ENCODE results near the gene SHH.

Gene SHH

DNA sequence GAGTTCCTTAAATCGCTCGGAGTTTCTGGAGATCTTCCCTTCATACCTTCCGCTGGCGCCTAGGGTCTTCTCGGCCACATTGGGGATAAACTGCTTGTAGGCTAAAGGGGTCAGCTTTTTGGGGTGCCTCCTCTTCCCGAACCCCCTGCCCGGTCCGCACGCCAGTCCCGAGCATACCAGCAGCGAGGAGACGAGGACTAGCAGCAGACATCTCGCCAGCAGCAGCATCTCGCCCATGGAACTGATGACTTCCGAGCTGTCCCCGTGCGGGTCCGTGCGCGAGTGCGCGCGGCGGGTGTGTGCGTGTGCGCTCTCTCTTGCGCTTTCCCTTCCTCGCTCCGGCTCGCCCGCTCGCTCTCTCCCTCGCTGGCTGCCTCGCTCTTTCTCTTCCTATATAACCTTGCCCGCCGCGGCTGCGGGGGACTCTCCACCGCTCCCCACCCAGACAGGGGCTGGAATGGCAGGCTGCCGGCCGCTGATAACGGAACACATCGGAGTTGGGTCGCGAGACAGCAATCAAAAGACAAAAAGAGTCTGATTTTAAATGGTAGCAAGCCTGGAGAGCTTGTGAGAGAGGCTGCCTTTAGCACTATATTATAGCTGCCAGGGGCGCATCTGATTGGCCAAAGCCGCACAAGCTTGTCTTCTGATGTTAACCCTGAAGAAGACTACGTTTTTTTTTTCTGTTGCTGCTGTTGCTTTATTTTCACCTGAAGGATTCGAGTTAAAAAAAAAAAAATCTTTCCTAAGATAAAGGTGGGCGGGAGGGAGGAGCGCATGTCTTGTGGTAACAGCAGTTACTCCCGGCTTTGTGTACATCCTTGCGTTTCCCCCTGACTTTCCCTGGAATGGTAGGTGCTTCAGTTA is at the start of gene SHH:
TSS of gene SHH (minus strand) at position 569 of the 867 bp plus-strand sequence. CDS start at position 228, 341 bp downstream.
- no peak for DNase-seq

- DNase-seq: no peak
Observed at GRCh38 chr7:155861480-155861868, 49.2 kb upstream of the SHH start.

GRCh38 chr7:155860840-155861479 is 48.7 kb upstream of the SHH start:
- no peak for DNase-seq

DNA sequence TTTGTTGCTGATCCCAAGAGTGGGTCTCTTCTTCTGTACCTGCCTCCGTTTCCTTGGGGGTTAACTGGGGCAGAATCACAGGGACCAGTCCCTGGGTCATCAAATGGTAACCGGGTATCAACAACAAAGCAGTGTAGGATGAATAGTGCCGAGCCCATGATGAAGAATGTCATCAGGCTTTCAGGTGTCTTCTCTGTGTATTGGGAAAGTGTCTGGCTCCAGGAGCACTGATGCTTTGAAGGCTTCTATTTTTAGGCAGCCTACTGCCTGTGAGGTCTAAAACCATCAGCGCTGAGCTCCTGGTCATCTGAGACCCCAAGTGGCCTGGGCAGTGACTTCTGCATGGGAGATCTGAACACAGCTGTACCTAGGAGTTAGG is 48.2 kb upstream of the SHH start:
- no peak for DNase-seq

DNA sequence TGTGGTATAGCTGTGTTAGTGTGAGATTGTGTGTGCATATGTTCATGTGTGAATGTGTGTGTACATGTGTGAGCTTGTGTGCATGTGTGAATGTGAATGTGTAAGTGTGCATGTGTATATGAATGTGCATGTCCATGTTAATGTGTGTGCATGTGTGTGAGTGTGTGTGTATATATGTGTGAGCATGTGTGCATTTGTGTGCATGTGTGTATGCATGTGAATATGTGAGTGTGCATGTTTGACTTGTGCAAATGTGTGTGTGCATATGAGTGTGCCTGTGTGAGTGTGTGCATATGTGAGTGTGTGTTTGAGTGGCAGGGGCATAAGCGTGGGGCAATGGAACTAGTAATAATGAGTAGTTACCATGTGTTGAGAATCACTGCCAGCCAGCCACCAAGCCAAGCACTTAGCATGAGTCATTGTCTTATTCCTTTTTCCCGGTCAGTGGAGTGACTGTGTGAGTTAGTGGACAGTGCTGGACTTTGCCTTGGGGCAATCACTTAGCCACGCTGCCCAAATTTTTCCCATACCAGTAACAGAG is 46.3 kb upstream of the SHH start:
- no peak for DNase-seq

GRCh38 chr7:155857141-155857540 is 44.9 kb upstream of the SHH start:
- no peak for DNase-seq

DNA sequence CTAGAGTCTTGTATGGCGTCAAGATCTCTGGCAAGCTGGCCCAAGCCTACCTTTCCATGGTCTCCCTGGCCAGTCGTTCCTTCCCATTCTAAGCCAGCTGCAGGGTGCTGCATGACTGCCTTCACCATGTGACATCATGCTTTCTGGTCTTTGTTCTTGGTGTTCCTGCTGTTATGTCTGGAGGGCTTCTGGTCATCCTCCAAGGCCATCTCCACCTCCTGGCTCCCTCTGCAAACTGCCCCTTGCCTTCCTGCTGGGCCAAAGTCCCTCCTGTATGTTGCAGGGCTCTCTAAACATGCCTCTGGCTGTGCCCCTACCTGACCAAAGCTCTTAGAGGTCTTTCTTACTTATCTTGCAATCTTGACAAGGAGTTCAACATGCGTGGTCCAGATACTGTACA is 44.4 kb upstream of the SHH start:
- no peak for DNase-seq

DNA sequence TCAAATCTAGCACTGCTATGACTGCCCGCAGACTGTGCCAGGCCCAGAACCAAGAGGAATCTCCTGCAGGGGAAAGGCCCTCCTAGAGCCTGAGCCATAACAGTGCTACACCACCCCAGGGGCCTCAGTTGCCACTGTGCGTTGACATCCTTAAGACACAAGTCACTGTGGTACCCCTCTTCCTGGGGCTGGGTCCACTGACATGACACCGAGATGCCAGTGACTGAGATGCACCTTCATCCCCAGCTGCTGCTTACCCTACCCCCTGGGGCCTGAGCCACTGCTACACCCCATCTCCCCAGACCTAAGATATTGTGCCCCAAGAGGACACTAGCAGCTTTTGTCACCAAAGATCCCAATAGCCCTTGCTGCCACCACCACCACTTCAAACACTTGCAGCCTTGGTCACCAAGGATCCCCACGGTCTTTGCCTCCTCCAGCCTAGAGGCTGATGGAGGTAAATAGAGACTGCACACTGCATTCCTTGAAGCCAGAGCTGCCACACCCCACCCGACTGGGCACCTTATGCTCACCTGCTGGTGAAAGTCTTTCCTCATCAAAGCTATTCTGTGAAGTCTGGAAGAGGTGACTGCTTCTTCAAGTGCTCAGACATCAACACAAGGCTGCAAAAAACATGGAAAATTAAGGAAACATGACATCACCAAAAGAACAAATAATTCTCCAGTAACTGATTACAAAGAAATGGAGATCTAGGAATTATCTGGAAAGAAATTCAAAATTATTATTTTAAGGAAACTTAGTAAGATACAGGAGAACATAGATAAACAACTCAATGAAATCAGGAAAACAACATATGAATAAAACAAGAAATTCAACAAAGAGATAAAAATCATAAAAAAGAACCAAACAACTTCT is 40.4 kb upstream of the SHH start:
- DNase-seq: no peak

- DNase-seq: no peak
Observed at GRCh38 chr7:155851892-155852291, 39.6 kb upstream of the SHH start.

GRCh38 chr7:155850766-155851678 is 38.8 kb upstream of the SHH start:
- no peak for DNase-seq

DNA sequence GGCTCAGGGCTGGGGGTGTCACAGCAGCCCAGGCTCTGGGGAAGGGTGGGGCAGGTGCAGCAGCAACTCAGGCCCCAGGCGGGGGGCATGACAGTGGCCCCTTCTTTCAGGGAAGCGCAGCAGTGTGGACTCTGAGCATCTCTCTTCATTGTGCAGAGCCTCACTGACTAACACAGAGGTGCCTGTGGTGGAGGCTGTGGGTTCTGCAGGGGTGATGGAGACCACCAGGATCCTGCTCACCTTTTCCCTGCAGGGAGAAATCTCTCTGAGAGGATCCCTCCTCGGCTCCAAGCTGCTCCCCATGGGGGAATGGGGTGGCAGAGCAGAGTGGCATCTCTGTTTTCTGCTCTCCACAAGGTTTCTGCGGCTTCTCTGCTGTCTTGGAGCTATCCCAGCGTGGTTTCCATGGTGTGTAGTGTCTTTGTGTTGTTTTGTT is 37.8 kb upstream of the SHH start:
- DNase-seq: no peak

- DNase-seq: no peak
Observed at GRCh38 chr7:155848691-155849669, 36.7 kb upstream of the SHH start.

DNA sequence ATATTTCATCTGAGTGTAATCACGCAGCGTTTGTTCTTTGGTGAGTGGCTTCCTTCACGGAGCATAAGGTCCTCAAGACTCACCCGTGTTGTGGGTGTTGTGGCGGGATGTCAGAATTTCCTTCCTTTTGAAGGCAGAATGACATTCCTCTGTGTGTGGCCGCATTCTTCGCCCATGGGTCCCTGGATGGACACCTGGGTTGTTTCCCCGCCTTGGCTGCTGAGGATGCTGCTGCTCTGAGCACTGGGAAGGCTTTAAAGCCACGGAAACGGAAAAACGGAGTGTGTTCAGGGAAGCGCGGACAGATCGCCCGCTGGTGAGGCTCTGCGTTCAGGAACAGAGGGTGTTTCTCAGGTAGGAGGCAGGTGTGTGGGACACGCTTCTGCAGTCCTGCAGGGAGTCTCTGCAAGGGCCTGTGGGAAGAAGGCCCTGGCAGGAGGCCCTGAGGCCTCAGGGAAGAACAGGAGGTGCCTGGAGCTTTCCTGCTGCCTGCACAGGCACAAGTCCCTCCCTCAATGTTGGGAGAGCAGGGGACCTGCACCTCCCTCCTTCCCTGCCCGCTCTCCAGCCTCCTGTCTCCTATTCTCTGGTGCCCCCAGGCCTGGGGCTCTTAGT is 35.7 kb upstream of the SHH start:
- DNase-seq: no peak

- no peak for DNase-seq
Observed at GRCh38 chr7:155846936-155847335, 34.7 kb upstream of the SHH start.

DNA sequence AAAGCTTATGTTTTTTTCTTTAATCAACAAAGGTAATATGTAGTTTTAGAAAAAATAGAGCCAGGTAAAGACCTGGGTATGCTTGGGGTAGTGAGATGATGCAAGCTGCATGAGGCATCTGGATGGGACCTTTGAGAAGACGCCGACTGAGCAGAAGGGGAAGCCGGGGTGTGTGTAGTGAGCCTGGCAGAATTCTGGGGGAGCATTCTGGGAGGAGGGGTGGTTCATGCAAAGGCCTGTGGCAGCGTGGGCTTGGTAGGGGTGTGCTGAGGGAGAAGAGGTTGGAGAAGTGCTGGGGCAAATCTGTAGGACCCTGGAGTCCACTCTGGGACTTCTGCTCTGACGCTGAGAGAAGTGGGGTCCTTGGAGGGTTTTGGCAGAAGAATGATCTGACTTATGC is 33.9 kb upstream of the SHH start:
- DNase-seq: no peak

DNA sequence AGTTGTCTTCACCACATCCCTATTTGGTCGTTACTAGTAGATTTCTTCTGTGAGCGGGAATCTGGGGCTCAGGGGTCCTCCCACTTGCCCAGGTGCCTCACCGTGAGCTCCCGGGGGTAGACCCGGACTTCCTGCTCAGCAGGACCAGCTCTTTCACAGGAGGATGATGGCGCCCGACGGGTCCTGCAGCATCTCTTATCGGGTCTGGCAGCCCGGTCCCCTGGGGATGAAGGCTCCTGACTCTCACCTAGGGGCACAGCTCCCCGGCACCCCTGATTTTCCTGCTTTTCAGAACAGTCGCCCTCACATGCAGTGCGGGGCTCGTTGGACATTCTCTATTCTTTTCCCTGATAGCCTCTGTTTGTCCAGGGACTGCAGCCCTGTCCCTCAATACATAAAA is 33.0 kb upstream of the SHH start:
- no peak for DNase-seq

GRCh38 chr7:155844526-155844925 is 32.3 kb upstream of the SHH start:
- DNase-seq: no peak

GRCh38 chr7:155844019-155844453 is 31.8 kb upstream of the SHH start:
- no peak for DNase-seq

DNA sequence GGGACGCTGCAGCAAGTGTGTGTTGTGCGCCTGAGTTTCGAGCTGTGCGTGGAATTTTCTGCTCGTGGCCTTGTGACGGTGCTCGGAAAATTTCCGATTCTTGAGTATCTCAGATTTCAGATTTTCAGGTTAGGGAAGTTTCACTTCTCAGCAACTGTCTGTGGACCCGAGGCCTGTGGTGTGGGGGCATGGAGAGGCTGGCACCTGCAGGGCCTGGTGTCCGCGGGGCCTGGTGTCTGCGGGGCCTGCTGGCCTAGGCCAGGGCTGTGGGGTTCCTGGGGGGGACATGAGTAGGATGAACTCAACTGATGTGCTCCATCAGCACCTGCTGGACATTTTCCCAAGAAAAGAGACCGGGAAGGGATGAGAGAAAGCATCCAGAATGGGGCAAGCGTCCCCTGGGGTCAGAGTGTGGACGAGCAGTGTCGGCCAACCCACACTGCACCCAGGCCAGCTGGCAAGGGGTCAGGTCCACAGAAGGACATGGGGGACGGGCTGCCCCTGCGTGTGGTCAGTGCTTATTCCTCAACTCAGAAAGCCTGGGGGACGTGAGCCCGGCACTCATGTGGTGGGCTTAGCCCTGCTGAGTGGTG is 31.3 kb upstream of the SHH start:
- DNase-seq: no peak

Measured in NCI-H510A treated with DMSO at 0.1 percent for 48 hours (cell line).